ENCODE results near the gene USH2A.

DNA sequence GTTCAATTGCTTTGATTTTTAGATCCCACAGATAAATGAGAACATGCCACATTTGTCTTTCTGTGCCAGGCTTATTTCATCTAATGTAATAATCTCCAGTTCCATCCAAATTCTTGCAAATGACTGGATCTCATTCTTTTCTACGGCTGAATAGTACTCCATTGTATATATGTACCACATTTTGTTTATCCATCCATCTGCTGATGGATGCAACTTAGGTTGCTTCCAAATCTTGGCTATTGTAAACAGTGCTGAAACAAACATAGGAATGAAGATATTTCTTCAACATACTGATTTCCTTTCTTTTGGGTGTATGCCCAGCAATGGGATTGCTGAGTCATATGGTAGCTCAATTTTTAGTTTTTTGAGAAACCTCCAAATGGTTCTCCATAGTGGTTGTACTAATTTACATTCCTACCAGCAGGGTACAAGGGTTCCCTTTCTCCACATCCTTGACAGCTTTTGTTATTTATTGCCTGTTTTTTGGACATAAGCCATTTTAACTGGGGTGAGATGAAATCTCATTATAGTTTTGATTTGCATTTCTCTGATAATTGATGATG lies 511.8 kb downstream of the USH2A start:
- no peak for TF ChIP-seq CTCF (IDR thresholded peaks at IDR 0.05; ENCODE audit: insufficient read depth, low read length, poor library complexity, severe bottlenecking)
- TF ChIP-seq EZH2phosphoT487 (conservative IDR thresholded peaks at IDR 0.05; ENCODE audit: low read length): no peak

All from SU-DHL-6 (cell line).